LHCN-M2 (cell line): ENCODE results near the gene JUP. TPM values are rescaled to one million over a fixed set of nuclear protein-coding genes. Genes with fewer than 3 reads are reported as not detected.

Source experiments
- DNase-seq: peaks from one replicate; pipeline ENCODE4 v3.0.0-alpha.2; 2012; ENCODE audit warnings: low read depth
- total RNA-seq: library from RNA; depleted of rRNA; stranded (reverse); fragments of >200 nt; gene quantifications from 2 replicates; pipeline ENCODE4 v1.2.3, GENCODE V29; 2014

The JUP gene
- total RNA-seq, 1 experiment from 2014 or later: not detected

DNA sequence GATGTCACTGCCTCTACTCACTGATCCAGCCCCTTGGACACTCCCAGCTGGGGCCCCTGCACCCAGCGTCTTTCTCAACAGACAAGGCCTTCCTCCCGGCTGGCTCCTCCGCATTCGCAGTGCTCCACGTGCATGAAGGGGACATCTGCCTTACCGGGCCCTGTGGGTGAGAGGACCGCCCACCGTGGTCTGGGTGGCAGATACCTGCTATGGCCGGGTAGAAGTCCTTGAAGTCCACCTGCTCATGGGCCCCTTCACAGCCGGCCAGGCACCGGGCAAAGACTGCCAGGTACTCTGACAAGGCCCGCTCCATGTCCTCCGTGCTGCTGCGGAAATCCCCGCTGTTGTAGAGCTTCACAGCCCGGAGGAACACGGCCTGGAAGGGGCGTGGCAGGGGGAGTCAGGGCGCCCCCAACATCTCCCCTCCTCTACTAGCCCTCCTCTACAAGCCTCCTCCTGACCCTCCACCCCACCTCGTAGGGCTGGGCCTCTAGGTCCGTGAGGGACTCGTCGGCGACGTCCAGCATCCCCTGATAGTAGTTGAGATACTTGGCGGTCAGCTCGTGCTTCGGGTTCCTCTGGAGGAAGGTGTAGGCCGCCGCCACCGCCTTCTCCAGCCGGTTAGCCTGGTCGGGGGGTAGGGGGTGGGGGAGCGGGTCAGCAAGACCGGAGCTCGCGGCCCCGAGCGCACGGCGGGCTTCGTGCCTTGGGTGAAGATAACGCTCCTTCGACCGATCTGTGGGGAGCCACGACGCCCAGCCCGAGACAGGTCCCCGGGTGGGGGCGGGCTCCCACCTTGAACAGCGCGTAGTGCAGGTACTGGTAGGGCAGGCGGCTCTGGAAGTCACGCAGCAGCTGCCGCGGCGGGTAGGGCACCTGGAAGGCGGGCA, 24.4 kb upstream of the JUP start:
- no peak for DNase-seq

DNA sequence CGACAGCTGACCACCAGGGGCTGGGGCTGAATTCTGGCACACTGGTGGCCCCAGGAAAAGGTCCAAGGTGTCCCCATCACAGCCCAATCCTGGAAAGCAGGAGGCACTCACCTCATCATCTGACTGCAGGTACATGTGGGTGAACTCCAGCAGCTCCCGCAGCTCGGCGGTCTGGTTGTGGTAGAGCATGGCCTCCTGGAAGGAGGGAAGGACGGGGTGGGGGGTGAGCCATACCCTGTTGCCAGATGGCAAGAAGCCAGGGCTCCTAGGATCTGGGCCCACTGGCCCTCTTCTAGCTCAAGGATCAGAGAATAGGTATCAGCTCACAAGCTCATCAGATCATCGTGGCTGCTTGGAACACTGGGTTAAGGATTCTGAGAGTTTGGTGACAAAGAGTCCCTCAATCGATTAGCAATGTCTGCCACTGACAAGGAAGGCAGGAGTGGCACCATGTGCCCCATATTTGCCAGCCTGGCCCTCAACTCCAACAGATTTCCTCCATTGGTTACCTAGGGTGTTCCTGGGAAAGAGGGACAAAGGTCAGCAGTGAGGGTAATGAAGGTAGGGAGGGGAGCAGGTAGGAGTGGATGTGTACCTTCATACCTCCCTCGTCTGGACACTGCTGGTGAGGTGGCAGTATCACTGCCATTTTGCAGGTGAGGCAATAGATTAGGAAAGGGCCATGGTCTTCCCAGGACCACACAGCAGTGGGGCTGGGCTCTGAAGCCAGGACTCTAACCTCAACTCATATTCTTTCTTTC, 20.4 kb upstream of the JUP start:
- no peak for DNase-seq

DNA sequence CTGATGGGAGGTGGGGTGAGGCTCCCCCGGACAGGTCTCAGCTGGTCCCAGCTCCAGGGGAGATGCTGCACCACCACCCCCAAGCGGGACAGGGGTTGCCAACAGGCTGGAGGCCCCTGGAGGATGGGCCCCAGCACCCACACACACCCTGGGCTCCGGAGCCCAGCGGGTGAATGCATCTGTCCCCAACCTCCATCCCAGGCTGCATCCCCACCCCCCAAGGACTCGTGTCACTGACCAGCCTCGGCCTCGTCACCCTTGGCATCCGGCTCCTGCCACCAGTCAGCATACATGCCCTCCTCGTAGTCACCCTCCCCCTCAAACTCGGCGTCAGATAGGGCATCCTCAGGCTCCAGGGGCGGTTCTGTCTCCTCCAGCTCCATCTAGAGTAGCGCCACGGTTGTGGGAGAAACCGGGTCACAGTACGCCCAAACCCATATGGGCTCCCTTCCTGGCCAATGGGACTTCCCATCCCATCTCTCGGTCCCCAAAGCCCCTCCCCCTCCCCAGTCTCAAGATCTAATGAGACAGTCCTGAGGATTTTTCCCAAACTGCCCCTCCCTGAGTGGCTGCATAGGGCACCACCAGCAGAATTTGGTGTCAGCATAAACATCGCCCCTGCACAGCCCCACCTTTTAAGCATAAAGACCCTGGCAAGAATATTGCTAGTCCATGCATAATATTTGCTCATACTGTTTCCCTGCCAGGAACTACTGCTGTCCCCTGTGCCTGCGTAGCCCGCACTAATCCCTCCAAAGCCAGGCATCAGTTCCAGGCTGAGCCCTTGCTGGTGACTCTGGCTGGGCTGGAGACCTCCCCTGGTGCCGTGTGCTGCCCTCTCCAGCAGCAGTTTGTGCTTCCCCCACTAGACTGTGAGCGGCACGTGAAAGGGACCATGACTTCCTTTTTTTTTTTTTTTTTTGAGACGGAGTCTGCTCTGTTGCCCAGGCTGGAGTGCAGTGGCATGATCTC, 16.8 kb upstream of the JUP start:
- DNase-seq: no peak

DNA sequence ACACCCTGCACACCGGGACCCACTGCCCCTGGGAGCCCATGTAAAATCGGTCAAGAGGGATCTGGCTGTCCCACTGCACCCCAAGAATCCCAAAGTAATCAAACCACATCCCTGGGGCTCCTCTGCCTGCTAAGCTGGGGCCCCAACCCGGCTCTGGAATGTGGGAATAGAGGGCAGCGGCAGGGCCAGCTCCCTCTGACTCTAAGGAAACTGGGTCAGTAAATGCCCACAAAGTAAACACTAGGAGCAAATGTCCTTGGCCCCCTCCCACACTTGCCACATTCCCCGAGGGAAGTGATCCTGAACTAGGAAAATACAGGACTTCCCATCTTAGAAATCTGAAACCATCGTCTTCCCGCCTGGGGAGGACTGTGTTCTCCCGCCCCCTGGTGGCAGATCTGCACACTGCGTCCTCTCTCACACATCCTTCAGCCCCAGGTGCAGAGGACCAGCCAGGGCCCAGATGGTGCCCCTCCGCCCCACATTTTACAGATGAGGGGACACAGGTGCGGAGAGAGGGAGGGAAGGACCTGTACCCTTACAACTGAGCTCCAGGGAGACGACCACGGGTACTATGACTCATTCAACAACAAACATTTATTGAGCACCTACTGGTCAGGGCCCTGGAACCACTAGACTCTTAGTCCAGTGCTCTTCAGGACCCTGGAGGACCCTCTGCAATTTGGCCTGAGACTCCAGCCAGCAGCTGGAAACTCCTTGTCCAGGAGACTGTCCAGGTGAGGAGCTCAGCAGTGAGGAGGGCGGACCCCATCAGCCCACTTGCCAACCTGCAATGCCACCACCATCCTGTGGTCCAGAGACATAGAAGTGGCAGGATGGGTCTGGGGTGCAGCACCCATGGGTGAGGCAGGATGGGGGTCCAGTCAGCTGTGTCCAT, 15.1 kb upstream of the JUP start:
- peak; percentile 70 for DNase-seq

DNA sequence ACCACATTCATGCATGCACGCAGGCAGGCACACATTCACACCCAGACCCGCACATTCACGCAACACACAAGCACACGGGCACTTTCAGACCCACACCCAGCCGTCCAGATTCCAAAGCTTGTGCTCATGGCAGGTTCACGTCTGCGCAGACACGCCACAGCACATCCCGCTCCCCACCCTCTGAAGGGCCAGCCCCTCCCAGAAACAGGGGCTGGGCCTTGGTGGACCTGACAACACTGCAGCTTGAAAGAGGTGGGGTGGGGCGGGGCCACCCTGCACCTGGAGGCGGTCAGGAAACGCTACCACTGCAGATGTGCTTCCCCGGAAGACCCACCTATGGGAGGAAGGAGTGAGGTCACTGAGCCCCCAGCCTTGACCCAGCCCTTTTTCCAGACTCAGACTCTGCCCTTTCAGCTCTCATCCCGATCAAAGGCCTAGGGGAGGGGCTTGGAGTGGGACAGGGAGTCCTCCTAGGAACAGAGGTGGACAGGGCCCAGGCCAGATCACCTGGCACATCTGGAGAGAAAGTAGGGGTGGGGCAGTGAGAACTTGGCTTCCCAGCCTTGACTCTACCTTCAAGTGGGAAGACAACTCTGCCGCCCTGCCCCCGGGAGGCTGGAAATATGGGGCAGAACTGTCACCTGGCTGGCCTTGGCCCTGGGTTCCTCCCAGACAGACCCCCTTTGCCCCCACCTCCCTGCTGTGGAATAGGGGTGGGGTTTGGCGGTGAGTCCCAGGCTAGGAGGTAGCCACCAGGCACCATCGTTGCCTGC, 14.3 kb upstream of the JUP start:
- DNase-seq: no peak

DNA sequence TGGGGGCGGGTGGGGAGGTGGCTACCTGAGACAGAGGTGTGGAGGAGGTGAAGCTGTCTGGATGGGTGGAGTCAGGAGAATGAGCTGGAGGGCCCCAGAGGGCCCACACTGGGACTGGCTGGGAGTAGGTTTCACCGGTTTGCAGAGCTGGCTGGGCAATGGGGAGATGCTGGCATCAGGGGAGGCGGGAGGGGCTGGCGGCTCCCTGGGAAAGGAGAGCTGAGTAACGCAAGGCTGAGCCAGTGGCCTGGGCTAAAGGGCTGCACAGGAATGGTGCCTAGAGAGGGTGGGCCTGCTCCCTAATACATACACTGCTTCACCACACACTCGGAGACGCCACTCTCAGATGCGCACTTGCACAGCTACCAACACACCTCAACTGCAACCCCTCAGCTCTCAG, 12.9 kb upstream of the JUP start:
- no peak for DNase-seq

DNA sequence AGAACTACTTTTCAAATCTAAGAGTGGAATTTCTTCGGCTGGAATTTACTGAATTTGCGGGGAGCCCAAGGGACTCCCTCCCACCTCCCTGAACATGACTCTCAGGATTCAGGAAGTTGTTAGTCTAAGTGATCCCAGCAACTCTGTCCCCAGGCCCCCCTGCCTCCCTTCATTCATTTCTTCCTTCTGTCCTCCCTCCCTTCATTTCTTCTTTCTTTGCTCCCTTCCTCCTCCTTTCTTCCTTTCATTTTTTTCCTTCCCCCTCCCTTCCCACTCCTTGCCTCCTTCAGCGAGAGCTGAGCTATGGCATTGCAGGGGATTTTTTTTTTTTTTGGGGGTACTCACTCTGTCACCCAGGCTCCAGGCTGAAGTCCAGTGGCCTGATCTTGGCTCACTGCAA, 10.9 kb upstream of the JUP start:
- no peak for DNase-seq

DNA sequence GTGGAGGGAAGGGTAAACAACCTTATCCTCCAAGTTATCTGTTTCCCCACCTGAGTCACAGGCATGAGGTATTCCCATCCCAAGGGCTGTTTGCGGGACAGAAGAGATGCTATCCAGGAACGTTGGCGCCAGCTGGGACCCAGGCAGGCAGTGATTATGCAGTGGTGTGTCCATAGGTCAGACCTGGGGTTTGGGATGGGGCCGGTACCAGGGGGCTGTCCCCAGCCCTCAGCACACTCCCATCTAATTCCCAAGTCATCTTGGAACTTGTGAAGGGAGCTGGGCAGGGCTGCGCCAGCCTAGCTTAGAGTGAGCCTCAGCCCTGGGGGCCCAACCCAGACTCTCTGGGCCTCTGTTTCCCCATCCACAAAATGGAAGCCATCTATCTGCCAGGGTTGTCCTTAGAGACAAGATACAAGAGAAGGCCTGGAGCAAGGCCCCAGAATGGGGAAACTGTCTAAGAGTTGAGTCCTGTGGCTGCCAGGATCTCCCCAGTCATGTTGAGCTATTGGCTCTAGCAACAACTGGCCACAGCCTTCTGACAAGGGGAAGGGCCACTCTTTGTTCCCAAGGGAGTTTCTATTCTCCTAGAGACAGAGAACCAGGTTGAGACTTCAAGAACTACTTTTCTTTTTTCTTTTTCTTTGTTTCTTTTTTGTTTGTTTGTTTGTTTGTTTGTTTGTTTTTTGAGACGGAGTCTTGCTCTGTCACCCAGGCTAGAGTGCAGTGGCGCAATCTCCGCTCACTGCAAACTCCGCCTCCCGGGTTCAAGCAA, 9.8 kb upstream of the JUP start:
- DNase-seq: no peak

DNA sequence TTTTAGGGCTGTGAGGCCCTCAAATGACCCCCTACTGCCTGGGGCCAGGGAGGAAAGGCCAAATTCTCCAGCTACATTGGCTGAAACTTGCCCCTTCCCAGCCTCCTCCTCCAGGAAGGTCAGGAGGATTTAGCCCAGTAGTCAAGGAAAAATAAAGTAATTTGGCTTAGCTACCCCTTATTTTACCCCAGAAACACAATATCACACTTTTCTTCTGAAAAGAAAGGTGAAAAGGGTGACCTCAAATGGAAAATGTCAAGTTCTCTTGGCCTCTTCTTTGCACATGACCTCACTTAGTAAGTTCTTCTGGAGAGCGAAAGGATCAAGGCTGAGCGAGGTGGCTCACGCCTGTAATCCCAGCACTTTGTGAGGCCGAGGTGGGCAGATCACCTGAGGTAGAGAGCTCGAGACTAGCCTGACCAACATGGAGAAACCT, 8.0 kb upstream of the JUP start:
- no peak for DNase-seq

DNA sequence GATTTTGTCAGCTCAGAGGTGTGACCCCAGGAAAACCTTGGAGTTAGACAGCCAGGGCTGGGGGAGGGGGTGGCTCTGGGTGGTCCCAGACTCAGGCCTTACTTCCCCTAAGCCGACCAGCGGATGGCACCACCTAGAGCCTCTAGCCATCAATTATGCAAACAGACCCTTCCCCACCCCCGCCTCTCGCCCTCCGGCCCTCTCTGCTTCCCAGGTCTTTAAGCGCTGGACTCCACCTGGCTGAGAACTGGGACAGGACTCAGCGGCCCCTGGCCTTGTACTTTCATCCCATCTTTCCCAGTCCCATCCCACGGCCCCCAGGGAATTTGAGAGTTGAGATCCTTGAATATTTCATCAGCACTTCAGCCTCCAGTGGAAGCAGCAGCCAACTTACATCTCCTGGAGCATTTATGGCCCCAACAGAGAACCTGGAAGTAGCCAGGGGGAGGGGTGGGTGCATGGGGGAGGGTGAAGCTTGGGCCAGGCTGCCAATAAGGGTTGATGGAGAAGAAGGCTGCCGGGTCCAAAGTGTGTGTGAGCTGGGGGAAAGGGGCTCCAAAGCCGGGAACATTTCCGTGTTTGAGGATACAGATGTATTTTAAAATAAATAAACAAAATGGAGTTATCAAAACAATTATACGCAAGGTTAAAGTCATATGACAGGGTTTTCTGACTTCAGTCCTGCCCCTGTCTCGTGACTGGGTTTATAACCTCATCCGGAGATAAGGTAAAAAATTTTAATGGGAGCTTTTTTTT, 7.5 kb upstream of the JUP start:
- no peak for DNase-seq

DNA sequence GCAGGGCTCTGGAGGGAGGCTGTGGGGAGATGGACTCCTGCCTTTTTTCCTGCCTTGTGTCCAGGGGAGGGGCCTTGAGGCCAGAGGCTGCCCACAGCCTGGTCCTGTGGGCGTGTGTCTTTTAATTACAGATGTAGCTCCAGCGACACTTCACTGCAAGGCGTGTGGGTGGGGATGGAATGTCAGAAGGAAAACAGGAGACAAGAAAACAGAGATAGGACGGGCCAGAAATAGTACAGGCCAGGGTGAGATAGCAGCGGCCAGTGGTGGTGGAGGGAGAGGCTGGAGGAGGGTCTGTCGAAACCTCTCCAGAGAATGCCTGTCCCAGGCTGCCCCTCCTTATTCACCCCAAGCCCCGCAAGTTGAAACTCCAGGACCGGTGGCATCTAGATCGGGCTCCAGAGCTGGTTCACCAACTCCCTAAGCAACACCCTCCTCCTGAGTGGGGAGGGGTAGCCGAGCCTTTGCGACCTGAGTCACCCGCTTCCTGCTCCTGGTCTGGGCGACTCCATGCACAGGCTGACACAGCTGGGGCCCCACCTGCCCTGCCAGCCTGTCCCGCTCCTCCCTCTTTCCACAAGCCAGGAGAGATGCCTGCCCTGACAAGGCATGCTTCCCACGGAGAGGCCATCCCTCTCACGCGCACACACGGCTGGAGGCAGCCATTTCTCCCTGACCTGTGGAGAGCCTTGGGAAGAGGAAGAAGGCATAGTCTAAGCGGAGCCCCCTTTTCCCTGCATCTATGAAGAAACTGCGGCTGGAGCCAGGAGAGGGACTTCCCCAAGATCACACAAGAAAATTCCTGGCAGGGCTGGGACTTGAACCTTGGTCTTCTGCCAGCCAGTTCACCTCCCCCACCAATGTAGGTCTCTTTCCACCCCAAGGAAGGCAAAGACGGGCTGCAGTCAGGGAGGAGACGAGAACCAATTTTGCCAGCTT, 6.6 kb upstream of the JUP start:
- peak; percentile 25 for DNase-seq

DNA sequence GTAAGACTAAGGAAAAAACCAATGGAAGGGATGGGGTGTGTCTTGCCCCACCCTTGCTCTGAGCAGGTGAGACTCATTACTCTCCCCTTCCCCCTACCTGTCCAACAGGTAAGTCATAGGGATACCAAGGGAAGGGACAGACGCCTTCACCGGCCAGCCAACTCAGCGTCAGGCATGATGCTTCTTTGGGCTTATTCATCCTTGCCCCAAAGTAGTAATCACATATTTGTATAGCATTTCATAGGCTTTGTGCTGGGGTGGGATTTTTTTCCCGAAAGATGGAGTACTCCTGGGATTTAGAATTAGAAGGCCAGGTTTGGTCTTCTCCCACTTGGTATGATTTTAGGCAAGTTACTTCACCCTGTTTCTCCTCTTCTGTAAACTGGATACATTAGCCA, 509 bp upstream of the JUP start:
- no peak for DNase-seq

DNA sequence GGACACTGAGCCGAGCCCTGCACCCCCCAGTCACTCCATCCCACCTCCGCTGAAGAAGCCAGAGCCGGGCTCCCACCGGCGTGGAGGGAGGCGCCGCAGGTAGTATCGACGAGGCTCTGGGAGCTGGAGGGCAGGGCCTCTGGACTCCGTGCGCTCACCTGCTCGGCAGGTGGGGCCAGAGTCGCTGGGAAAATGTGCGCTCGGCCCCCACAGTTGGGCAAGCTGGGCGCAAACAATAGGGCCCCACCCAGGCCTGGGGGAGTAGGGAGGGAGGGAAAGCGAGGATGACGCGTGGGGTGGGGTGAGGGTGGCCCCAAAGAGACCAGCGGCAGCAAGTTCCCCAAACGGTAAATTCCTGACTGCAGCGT, 668 bp downstream of the JUP start:
- DNase-seq: no peak

DNA sequence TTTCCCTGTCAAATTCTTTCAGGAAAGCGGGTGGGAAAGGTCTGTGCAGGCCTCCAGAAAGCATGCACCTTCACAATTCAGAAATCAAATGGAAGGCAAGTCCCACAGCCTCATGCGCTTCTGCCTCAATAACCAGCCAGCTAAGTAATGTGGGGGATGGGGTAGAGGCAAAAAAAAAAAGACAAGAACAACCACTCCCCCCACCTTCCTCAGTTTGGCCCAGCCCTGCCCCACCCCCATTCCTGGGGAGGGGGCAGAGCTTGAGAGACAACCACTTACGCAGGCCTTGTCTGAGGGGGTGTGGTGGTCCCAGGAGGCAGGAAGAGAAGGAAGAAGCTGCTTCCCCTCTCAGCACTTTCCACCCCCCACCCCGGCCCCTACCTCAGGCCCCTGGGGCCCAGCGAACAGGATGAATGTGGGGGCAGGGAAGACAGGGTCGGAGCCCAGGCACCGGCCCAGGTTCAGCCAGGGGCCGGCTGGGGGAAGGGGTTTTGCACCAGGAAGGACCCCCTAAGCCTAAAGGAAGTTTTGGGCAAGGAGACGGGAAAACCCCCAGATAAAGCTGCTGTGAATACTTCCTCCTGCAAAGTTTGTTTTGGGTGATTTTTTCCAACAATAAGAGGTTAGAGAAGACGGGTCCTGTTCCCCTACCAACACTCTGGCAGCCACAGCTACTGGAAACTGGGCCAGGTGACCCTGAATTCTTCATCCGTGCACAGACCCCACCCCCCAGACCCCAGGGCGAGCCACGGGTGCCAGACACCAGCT, 1.2 kb downstream of the JUP start:
- DNase-seq: no peak

DNA sequence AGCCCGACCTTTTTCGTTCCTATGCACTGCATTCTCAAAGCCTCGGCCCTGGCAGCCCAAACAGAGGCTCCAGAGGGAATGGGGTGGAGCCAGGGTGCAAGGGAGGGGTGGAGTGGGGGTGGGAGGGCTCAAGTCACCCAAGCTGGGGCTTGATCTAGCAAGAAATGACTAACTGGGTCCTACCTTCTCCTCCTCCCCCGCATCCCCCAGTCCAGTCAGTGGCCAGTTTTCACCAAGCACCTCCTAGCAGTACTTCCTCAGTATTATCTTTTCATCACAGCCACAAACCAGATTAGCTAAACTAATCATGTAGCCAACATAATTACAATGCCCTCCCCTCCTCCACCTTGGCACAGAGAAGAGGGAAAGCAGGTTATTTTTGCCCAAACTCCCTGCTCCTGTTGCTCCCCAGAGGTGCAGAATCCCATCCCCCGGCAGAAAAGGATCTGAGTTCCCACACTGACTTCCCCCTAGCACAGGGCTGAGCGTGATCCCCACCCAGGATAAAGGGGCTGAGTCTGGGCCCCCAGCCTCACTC, 2.2 kb downstream of the JUP start:
- no peak for DNase-seq

DNA sequence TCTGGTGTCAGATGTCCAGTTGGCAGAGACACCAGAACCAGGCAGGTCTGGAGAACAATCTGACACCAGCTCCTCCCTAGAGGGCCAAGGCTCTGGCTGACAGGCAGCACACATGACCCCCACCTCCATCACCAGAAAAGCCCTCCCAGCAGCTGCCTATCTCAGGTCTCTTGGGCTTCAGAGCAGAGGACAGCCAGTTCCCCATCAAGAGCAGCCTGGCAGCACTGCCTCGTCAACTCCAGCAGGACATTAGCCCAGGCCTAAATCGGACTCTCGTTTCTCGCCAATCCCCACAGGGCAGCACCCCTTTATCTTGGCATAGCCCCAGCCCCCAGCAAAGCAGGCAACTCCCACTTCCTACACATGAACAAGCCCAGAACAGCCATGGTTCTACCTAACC, 4.4 kb downstream of the JUP start:
- no peak for DNase-seq
